CD8-positive, alpha-beta memory T cell (primary cell): ENCODE data around the gene SBNO2. TPM values are rescaled to one million over a fixed set of nuclear protein-coding genes. Genes with fewer than 3 reads are reported as not detected.

ENCODE experiments used
- CTCF ChIA-PET: fragments of 350-600 bp; sonication (Branson Sonifier 250); formaldehyde crosslinking; loops from one replicate; lab custom pipeline; 2021; ENCODE audit warnings: antibody characterized with exemption; lab: Charles Lee
- POLR2A ChIA-PET: fragments of 350-600 bp; sonication (Branson Sonifier 250); formaldehyde crosslinking; loops from one replicate; lab custom pipeline; 2021; ENCODE audit warnings: antibody characterized with exemption; lab: Charles Lee
- DNase-seq, 5 donors: peaks; one replicate each; pipeline versions ENCODE4 v3.0.0 to v3.0.0-alpha.2; 2020 to 2022; ENCODE audit warnings: mixed read lengths in 1 of 5
- H3K27ac ChIP-seq: one replicate; pipeline ENCODE4 v1.7.0; 2013; ENCODE audit warnings: low read depth, mild to moderate bottlenecking, low read length, moderate library complexity
- H3K27me3 ChIP-seq: 2 replicates; pipeline ENCODE4 v1.7.0; 2013; ENCODE audit warnings: low read length, mild to moderate bottlenecking; ENCODE audit not compliant: insufficient read depth, poor library complexity, severe bottlenecking
- H3K36me3 ChIP-seq: 2 replicates; pipeline ENCODE4 v1.7.0; 2013; ENCODE audit warnings: mild to moderate bottlenecking, low read length, moderate library complexity; ENCODE audit not compliant: insufficient read depth
- H3K4me1 ChIP-seq: 2 replicates; pipeline ENCODE4 v1.7.0; 2013; ENCODE audit warnings: mild to moderate bottlenecking, low read length, moderate library complexity; ENCODE audit not compliant: insufficient read depth
- H3K4me3 ChIP-seq: 2 replicates; pipeline ENCODE4 v1.7.0; 2013; ENCODE audit warnings: mild to moderate bottlenecking, low read length
- H3K9me3 ChIP-seq: 2 replicates; pipeline ENCODE4 v1.7.0; 2013; ENCODE audit warnings: mild to moderate bottlenecking, low read length
- H3K27ac Mint-ChIP-seq, 8 donors: one replicate each; pipeline ENCODE4 v1.8.0; 2020 to 2021; ENCODE audit warnings: mixed read lengths in 8 of 8, mild to moderate bottlenecking in 6 of 8, inconsistent platforms in 3 of 8, moderate library complexity in 3 of 8
- H3K27me3 Mint-ChIP-seq, 2 donors: one replicate each; pipeline ENCODE4 v1.8.0; 2020 to 2021; ENCODE audit warnings: mixed read lengths in 2 of 2, mild to moderate bottlenecking in 1 of 2, moderate library complexity in 1 of 2
- H3K36me3 Mint-ChIP-seq, 3 donors: one replicate each; pipeline ENCODE4 v1.8.0; 2020 to 2021; ENCODE audit warnings: mixed read lengths in 3 of 3, inconsistent platforms in 1 of 3, mild to moderate bottlenecking in 1 of 3
- H3K4me1 Mint-ChIP-seq, 3 donors: one replicate each; pipeline ENCODE4 v1.8.0; 2020 to 2021; ENCODE audit warnings: mixed read lengths in 3 of 3, inconsistent platforms in 1 of 3, mild to moderate bottlenecking in 1 of 3
- H3K4me3 Mint-ChIP-seq, 7 donors: one replicate each; pipeline ENCODE4 v1.8.0; 2020 to 2021; ENCODE audit warnings: mixed read lengths in 7 of 7, mild to moderate bottlenecking in 6 of 7, moderate library complexity in 4 of 7, inconsistent platforms in 2 of 7
- H3K9me3 Mint-ChIP-seq, 5 donors: one replicate each; pipeline ENCODE4 v1.8.0; 2020 to 2022; ENCODE audit warnings: mixed read lengths in 5 of 5, mild to moderate bottlenecking in 3 of 5, moderate library complexity in 2 of 5, inconsistent platforms in 1 of 5
- polyA plus RNA-seq: library from polyadenylated mRNA; unstranded; fragments of 300-500 nt; fragmentation: Illumina TruSeq; gene quantifications from one replicate; pipeline ENCODE4 v1.2.3, GENCODE V29; 2021
- total RNA-seq, 2 experiments: library from RNA; stranded (reverse); gene quantifications; one replicate each; pipeline ENCODE4 v1.2.3, GENCODE V29; 2021

The SBNO2 gene
- total and polyA plus RNA-seq, 3 experiments from 2014 or later, result 4.3 to 61.0 (median 59.0) TPM

DNA sequence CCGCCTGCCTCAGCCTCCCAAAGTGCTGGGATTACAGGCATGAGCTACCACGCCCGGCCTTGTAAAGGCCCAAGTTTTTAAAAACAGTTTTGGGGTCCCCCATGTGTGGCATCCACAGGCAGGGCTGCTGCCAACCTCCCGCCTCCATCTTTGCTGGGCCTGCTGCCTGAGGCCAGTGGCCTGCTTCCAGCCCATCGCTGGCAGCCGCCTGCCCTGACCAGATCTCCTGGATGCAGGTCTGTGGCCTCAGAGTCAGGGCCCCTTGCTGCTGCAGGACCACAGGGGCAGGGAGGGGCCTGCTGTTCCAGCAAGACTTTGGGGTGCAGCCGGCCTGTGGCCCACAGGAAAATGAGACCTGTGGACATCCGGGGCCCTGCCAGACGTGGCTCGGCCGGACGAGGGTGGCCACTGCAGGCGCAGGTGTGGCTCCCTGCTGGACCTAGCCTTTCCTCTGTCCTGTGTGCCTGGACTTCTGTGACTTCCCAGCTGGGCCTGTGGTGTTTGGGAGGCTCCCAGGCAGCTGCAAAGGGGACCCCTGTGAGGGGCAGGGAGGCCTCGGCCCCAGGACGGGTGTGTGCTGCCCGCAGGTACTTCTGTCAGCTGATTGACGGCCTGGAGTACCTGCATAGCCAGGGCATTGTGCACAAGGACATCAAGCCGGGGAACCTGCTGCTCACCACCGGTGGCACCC is 45.9 kb upstream of the SBNO2 start:
- no peak for DNase-seq
- Mint-ChIP-seq H3K4me1 (peaks cover 0 to 7% (median 1%) of the 10 kb centered on the region in 3 donors), H3K27ac (no peak overlapping the region), H3K9me3 (no peaks in the 10 kb centered on the region), H3K27me3 (no peaks in the 10 kb centered on the region), H3K4me3 (no peak overlapping the region), H3K36me3 (peaks cover 0 to 23% (median 0%) of the 10 kb centered on the region in 3 donors)
- Histone ChIP-seq H3K27ac (no peak overlapping the region), H3K36me3 (peaks cover 7% of the 10 kb centered on the region), H3K4me1 (no peaks in the 10 kb centered on the region), H3K27me3 (no peaks in the 10 kb centered on the region), H3K9me3 (no peaks in the 10 kb centered on the region), H3K4me3 (no peak overlapping the region)
- CTCF ChIA-PET, result interaction anchor here (1.7 kb wide), 1 partner anchor 26 kb away, joined by 3 read pairs; no protein-coding TSS in a partner anchor
- POLR2A ChIA-PET, result no interaction called here

GRCh38 chr19:1218751-1219567 is 44.9 kb upstream of the SBNO2 start:
- H3K36me3 Mint-ChIP-seq, result peaks cover 0 to 27% (median 0%) of the 10 kb centered on the region in 3 donors
- Histone ChIP-seq H3K36me3 (peaks cover 7% of the 10 kb centered on the region), H3K27ac (no peak overlapping the region), H3K4me1 (peaks cover 6% of the 10 kb centered on the region), H3K4me3 (no peak overlapping the region), H3K9me3 (no peaks in the 10 kb centered on the region), H3K27me3 (no peaks in the 10 kb centered on the region)
- no peak overlapping the region for H3K27ac Mint-ChIP-seq
- ChIA-PET POLR2A (no interaction called here), CTCF (interaction anchor here (1.7 kb wide), 1 partner anchor 25 kb away, joined by 3 read pairs; no protein-coding TSS in a partner anchor)
- H3K9me3 Mint-ChIP-seq, result no peaks in the 10 kb centered on the region
- no peaks in the 10 kb centered on the region for H3K27me3 Mint-ChIP-seq
- H3K4me1 Mint-ChIP-seq, result peaks cover 4 to 12% (median 5%) of the 10 kb centered on the region in 3 donors
- no peak for DNase-seq
- no peak overlapping the region for H3K4me3 Mint-ChIP-seq

GRCh38 chr19:1217366-1217765 is 43.3 kb upstream of the SBNO2 start:
- peaks cover 12 to 21% (median 13%) of the 10 kb centered on the region in 3 donors for H3K4me1 Mint-ChIP-seq

GRCh38 chr19:1216756-1217155 is 42.7 kb upstream of the SBNO2 start:
- Mint-ChIP-seq H3K4me3 (no peak overlapping the region), H3K27me3 (no peaks in the 10 kb centered on the region), H3K36me3 (peaks cover 0 to 34% (median 2%) of the 10 kb centered on the region in 3 donors), H3K4me1 (peaks cover 13 to 22% (median 13%) of the 10 kb centered on the region in 3 donors), H3K9me3 (no peaks in the 10 kb centered on the region), H3K27ac (peak overlapping the region in 2 of 8 donors; percentile 17 to 78)
- Histone ChIP-seq H3K4me3 (no peak overlapping the region), H3K9me3 (no peaks in the 10 kb centered on the region), H3K4me1 (peaks cover 18% of the 10 kb centered on the region), H3K27me3 (no peaks in the 10 kb centered on the region), H3K36me3 (peaks cover 7% of the 10 kb centered on the region), H3K27ac (no peak overlapping the region)
- POLR2A ChIA-PET, result interaction anchor here (0.6 kb wide), 1 partner anchor 338 kb away, joined by 3 read pairs; no protein-coding TSS in a partner anchor
- CTCF ChIA-PET, result interaction anchor here (1.2 kb wide), 2 partner anchors 83 to 194 kb away, joined by 3 read pairs; no protein-coding TSS in a partner anchor
- no peak for DNase-seq

More at GRCh38 chr19:1217366-1217765, 43.3 kb upstream of the SBNO2 start:
- ChIA-PET POLR2A (interaction anchor here (0.6 kb wide), 1 partner anchor 338 kb away, joined by 3 read pairs; no protein-coding TSS in a partner anchor), CTCF (interaction anchor here (0.8 to 1.2 kb wide), 2 partner anchors 27 to 83 kb away, joined by 3 read pairs; no protein-coding TSS in a partner anchor)
- no peak for DNase-seq
- no peaks in the 10 kb centered on the region for H3K9me3 Mint-ChIP-seq
- H3K4me3 Mint-ChIP-seq, result no peak overlapping the region
- no peaks in the 10 kb centered on the region for H3K27me3 Mint-ChIP-seq
- peaks cover 0 to 34% (median 2%) of the 10 kb centered on the region in 3 donors for H3K36me3 Mint-ChIP-seq
- peak overlapping the region in 1 of 8 donors; percentile 47 for H3K27ac Mint-ChIP-seq
- Histone ChIP-seq H3K27ac (no peak overlapping the region), H3K4me1 (peaks cover 16% of the 10 kb centered on the region), H3K4me3 (no peak overlapping the region), H3K27me3 (no peaks in the 10 kb centered on the region), H3K36me3 (peaks cover 7% of the 10 kb centered on the region), H3K9me3 (no peaks in the 10 kb centered on the region)

GRCh38 chr19:1214862-1215731 is 41.0 kb upstream of the SBNO2 start:
- H3K27me3 ChIP-seq, result no peaks in the 10 kb centered on the region
- H3K9me3 Mint-ChIP-seq, result no peaks in the 10 kb centered on the region
- no peaks in the 10 kb centered on the region for H3K27me3 Mint-ChIP-seq
- H3K4me3 Mint-ChIP-seq, result no peak overlapping the region
- no peaks in the 10 kb centered on the region for H3K36me3 ChIP-seq
- ChIA-PET POLR2A (interaction anchor here (0.6 to 0.7 kb wide), 2 partner anchors 23 to 41 kb away, joined by 3 read pairs; partner anchors contain the start of genes CBARP and SBNO2), CTCF (interaction anchor here (1.3 kb wide), 1 partner anchor 12 kb away, joined by 3 read pairs; no protein-coding TSS in a partner anchor)
- H3K36me3 Mint-ChIP-seq, result peaks cover 0 to 39% (median 2%) of the 10 kb centered on the region in 3 donors
- DNase-seq, result no peak
- no peaks in the 10 kb centered on the region for H3K9me3 ChIP-seq
- H3K4me3 ChIP-seq, result no peak overlapping the region
- peaks cover 25% of the 10 kb centered on the region for H3K4me1 ChIP-seq
- no peak overlapping the region for H3K27ac Mint-ChIP-seq
- no peak overlapping the region for H3K27ac ChIP-seq
- H3K4me1 Mint-ChIP-seq, result peaks cover 13 to 34% (median 17%) of the 10 kb centered on the region in 3 donors

- H3K4me1 Mint-ChIP-seq, result peaks cover 16 to 40% (median 20%) of the 10 kb centered on the region in 3 donors
- Histone ChIP-seq H3K27ac (no peak overlapping the region), H3K4me3 (no peak overlapping the region), H3K36me3 (no peaks in the 10 kb centered on the region), H3K4me1 (peaks cover 31% of the 10 kb centered on the region), H3K9me3 (no peaks in the 10 kb centered on the region), H3K27me3 (no peaks in the 10 kb centered on the region)
- no peaks in the 10 kb centered on the region for H3K27me3 Mint-ChIP-seq
- no peak for DNase-seq
- H3K27ac Mint-ChIP-seq, result peak overlapping the region in 7 of 8 donors; percentile 46 to 91 (median 75)
- CTCF ChIA-PET, result interaction anchor here (1.3 kb wide), 1 partner anchor 12 kb away, joined by 3 read pairs; no protein-coding TSS in a partner anchor
- peak overlapping the region in 2 of 7 donors; percentile 76 to 83 for H3K4me3 Mint-ChIP-seq
- no peaks in the 10 kb centered on the region for H3K9me3 Mint-ChIP-seq
- POLR2A ChIA-PET, result no interaction called here
- H3K36me3 Mint-ChIP-seq, result peaks cover 0 to 43% (median 2%) of the 10 kb centered on the region in 3 donors
Measured at GRCh38 chr19:1214299-1214861, 40.3 kb upstream of the SBNO2 start.
